HG03045 (cell line): ENCODE results near the gene SH2B3.
"Not testable (repeated sequence)": the region's sequence is repeated elsewhere in the genome, so short reads cannot be mapped to it uniquely, and the experiment has no call there.

Experiments
- ATAC-seq: cut with Tn5 transposase; IDR thresholded peaks from one replicate; pipeline ENCODE4 v1.9.1; 2021; ENCODE audit warnings: mild to moderate bottlenecking, moderate library complexity; ENCODE audit not compliant: unreplicated experiment

SH2B3 gene

DNA sequence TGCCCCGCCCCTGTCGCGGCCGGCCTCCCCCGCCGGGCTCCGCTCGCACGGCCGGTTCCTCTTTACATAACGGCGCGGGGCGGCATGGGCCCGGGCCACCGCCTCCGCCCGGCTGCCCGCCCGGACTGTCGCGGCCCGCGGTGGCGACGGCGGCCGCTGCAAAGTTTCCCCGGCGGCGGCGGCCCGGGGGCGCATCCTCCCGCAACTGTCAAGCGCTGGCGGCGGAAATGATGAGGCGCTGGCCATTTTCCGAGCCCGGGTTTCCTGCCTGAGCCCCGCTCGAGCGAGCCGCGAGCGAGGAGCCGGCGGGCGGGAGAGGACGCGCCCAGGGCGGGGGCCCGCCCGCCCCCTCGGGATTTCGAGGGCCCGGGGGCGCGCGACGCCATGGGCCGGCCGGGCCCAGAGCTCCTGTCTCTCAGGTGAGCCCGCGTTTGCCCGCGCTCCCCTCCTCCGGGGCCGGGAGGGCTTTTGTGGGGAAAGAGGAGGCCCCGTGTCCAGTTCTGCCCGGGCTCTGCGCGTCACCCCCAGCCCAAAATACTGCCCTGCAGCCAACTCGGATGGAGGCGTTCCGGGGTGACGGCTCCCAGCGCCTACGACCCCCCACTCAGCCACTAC, at the start of gene SH2B3:
Gene SH2B3, plus strand, starts transcription at position 65 of the 615 bp plus-strand sequence. CDS start 12,223 bp downstream, outside the sequence.
- peak; percentile 7 for ATAC-seq

DNA sequence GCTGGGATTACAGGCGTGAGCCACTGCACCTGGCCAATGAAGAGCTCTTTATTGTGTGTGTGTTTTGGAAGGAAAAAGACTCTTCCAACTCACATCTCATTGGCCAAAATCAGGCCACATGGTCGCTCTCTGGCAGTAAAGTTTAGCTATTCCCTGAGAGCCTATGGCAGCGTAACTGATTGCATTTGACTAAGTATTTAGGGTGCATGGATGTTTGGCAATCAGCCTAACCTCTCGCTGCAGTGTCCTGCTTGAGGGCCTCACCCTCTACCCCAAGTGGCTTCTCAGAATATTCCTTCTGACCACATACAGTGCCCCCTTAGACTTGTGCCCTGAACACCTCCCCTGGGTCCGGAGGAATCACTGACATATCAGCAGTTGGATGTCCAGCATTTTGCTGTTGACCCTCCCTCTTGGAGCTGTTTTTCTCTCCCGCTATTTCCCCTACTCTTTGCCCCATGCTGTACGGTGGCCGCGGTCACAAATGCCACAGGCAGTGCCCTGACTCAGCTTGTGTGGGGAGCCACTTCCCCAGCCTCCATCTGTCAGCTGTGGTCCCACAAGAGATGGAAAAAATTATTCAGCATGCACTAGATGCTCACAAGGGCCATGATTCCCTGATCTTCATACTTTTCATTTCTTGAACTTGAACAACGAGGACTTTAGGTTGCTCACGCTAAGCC, 46.4 kb upstream of the SH2B3 start:
- no peak for ATAC-seq

DNA sequence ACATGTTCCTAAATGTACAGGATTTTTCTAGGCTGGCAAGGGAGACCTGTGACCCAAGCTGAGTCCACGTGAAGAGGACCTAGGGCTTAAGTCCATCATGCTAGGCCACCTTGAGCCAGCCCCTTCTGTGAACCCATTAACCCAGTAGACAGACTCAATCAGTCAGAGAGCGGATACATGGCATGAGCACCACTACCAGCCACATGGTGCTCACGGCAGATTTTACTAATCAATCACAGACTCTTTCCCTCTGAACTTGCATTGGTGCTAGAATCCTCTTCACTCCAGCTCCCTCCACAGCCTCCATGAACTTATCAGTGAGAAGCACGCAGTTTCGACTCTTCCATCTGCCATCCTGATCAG, 45.8 kb upstream of the SH2B3 start:
- no peak for ATAC-seq

DNA sequence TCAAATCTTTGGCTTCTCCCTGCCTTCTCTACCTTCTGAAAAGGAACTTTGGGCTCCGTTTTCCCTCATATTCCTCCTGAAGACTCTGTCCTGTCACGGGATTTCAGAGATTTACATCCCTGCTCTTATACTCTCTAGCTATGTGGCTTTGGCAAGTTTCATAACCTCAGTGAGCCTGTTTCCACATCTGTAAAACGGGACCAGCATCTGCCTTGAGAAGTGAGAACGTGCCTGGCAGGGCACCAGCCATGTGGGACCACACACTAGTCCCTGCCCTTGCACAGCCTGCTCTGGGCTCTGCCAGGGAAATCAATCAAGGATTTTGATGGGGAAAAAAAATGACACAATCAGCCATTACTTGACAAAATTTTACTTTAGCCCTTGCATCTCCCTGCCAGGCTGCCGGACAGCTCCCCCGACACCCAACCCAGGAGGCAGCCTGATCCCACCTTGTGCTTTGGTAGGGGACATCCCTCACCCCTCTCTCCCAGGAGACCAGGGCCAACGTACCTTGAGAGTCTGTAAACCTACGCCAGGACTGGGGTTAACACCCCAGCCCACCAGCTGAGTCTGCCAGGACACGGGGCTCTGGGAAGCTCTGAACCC, 45.3 kb upstream of the SH2B3 start:
- ATAC-seq: no peak

DNA sequence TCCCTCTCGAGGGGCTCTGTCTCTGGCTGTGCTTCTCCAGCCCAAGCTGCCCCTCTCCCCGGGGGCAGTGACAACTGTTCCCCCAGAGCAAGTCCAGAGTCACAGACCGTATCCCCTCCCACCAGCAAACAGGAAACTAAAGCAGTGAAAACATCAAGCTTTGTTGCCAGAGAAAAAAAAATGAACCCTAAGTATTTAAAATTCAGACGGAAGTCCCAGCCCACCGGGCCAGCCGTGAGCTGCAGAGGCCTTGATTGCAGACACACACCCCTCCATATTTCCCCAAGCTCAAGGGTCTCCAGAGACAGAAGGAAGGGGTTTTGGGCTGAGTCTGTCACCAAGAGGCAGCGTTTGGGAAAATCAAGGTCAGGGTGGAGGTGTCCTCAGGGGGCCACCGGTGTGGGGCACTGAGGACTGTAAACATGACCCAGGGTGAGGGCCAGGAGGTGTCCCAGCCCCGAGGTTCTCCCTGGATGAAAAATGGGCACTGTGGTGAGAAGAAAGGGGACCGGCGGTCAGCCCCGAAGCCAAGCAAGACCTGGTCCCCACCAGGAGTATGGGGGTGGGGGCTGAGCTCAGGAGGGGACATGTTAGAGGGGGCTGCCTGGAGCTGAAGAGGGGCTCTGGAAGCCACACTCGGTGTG, 44.5 kb upstream of the SH2B3 start:
- no peak for ATAC-seq

- no peak for ATAC-seq
These were observed 43.8 kb upstream of the SH2B3 start for GRCh38 chr12:111361717-111362576.

- no peak for ATAC-seq
These were observed 42.8 kb upstream of the SH2B3 start for GRCh38 chr12:111362687-111363475.

DNA sequence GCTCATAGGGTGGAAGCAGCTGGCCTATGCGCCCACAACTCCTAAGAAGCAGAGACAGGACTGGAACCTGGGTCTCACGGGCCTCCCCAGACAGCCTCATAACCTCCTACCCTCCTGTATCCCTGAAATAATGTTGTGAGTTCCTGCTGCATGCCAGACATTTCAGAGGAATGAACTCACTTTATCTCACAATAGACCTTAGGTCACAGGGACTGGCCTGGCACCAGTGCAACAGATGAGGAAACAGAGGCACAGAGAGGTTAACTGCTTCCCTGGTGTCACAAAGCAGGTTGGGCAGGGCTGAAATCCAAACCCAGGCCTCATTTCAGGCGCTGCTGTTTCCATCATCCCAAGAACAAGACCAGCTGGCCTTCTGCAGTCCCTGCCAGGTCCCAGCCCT, 42.1 kb upstream of the SH2B3 start:
- no peak for ATAC-seq

DNA sequence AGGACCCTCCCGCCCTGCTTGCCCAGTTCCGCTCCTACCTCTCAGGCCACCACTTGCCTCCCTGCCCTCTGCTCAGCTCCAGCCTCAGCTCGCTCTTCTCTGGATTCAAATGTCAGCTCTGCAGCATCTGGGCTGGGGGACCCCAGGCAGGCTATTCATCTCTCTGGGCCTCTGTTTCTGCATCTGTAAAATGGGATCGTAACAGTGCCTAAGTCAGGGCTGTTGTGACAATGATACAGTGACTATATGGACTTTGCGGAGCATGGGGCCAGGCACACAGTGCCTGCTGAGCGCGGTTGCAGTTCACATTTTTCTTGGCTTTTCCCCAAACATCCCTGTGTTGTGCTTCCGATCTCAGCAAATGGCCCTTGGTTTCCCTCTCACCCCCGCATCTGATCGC, 39.6 kb upstream of the SH2B3 start:
- no peak for ATAC-seq

GRCh38 chr12:111366583-111366982, 39.1 kb upstream of the SH2B3 start:
- ATAC-seq: no peak

DNA sequence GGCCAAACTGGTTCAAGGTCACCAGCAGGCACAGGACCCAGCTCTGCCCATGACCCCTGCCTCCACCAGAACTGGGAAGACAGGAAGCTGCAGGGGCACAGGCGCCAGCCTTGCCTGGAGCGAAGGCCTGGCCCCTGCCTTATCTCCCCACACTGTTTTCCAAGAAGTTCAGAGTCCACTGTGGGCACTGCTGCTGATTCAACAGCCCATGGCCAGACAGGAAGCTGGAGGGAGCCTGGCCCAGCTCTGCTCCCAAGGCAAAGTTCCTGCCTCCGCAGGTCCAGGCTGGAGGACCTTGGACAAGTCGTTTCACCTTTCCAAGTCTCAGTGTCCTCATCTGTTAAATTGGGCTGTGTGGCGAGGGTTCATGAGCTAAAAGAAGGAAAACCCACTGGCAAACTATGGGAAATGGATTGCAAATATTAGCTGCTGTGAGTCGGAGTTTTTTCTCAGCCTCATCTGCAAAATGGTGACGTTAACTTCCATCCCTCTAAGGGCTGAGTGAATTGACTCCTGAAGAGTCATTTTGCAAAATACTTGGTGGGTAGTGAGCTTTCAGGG, 38.0 kb upstream of the SH2B3 start:
- ATAC-seq: no peak

DNA sequence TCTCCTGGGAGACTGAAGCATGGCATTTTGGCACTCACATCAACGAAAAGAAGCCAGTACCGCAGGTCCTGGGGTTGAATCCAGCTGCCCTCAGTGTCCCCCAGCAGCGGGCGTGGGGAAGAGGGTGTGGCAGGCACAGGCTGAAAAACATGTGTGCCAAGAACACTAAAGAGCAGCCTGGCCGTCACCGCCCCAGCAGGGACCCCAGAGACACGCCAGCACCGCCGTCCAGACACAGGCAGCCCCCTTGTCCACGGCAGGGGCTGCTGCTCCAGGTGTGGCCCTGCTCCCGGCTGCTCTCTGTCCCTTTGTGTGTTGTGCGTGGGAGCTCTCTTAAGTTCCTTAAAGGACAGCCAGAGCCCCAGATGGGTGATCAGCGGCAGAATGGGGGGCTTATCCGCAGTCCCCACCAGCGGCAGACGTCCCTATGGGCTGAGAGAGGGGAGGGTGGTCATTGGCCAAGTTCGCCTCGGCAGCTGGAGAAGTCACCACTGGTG, 37.4 kb upstream of the SH2B3 start:
- ATAC-seq: no peak

- ATAC-seq: peak; percentile 89
These were observed 36.8 kb upstream of the SH2B3 start, which contains the start of gene PHETA1 for GRCh38 chr12:111368788-111369495. Gene PHETA1 (minus strand): TSS chr12:111369095. CDS start chr12:111363427, 5,668 bp downstream.

DNA sequence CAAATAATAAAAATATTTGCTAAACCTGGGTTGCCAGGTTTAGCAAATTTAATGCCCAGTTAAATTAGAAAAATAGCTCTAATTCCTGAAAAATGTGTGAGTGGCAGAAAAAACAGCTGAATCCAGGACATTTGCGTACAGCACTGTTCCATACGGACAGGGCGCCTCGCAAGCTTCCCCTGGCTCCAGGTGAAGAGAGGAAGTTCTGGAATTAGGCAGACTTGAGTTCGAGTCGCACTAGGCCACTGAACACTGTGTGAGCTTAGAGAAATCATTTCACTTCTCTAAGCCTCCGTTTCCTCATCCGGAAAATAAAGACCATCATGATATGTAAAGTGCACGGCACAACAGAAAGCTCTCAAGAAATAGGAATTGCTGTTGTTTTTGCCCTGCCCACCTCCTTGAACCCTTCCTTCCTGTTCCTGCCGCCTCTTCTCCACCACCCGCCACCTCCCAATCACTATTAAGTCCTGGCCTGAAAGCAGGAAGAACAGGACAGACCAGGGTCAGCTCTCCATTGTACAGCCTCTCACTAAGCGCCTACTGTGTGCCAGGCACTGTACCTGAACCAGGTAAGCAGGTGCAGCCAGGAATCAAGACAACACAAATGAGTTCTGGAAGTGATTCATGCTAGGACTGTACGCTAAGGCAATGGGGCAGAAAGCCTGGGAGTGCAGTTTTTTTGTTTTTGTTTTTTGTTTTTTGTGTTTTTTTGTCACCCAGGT, 36.1 kb upstream of the SH2B3 start:
- ATAC-seq: no peak

DNA sequence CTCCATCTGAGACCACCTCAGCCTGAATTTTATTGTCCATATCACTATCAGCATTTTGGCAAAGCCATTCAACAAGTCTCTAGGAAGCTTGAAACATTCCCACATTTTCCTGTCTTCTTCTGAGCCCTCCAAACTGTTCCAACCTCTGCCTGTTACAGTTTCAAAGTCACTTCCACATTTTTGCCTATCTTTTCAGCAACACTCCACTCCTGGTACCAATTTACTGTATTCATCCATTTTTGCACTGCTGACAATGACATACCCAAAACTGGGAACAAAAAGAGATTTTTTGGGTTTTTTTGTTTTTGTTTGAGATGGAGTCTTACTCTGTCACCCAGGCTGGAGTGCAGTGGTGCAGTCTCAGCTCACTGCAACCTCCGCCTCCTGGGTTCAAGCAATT, 32.5 kb upstream of the SH2B3 start:
- not testable (repeated sequence) for ATAC-seq

DNA sequence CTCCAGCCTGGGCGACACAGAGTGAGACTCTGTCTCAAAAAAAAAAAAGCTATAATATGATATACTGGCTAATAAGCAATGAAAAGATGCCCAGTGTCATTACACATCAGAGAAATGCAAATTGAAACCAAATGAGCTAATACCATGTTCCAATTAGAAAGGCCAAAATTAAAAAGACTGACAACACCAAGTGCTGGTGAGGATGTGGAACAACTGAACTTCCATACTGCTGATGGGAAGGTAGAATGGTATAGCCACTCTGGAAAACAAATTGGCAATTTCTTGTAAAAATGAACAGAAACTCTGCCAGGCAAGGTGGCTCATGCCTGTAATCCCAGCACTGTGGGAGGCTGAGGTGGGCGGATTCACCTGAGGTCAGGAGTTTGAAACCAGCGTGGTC, 28.3 kb upstream of the SH2B3 start:
- ATAC-seq: no peak

DNA sequence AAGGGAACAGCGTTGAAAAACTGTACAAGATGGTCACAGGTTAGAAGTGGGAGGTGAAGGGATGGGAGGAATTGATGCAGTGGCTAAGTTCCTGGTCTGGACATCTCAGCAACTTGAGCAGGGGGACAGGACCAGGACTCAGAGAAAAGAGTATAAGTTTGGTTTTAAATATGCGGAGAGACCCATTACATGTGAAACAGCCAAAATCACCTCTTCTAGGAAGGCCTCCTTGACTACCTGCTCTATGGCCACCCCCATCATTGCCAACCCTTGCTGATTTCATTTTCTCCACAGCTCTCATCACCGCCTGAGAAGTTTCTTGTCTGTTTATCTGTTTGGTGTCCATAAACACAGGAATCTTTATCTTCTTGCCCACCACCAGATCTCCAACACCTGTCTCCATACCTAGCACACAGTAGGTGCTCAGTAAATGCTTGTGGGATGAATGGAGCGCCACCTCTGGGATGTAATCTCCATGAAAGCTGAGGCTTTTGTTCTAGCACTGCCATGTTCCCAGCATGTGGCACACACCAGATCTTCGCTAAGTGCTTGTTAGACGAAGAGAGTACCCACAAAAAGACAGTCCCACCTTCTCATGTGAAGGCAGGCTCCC, 25.7 kb upstream of the SH2B3 start:
- no peak for ATAC-seq

- no peak for ATAC-seq
These were observed 21.1 kb upstream of the SH2B3 start for GRCh38 chr12:111384596-111384995.
